Stimulated activated CD8-positive, alpha-beta memory T cell treated with anti-CD3 and anti-CD28 coated beads, Interleukin-12 subunit alpha, Interleukin-12 subunit beta, amount 100 ng/mL, for 4 hours (primary cell): ENCODE data around the gene DUSP9.
A peak's percentile ranks its signal among the peaks of the same experiment; 100 is the strongest.

Experiments used
- DNase-seq: peaks from one replicate; pipeline ENCODE4 v3.0.0-alpha.2; 2020; ENCODE audit warnings: low read depth

The DUSP9 gene

DNA sequence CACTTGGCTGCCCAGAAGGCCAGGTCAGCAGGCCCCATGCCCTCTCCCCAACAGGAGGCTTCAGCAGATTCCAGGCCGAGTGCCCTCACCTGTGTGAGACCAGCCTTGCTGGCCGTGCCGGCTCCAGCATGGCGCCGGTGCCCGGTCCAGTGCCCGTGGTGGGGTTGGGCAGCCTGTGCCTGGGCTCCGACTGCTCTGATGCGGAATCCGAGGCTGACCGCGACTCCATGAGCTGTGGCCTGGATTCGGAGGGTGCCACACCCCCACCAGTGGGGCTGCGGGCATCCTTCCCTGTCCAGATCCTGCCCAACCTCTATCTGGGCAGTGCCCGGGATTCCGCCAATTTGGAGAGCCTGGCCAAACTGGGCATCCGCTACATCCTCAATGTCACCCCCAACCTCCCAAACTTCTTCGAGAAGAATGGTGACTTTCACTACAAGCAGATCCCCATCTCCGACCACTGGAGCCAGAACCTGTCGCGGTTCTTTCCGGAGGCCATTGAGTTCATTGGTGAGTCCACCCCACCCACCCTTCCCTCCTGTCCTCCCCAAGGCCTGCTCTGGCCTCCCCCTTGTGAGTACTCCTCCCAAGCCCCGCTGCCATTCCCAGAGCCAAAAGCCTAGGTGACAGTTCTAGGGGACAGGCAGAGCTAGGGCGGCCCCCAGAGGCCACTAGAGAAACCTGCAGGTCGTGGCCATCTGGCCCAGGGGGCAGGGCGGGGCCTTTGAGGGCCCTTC, 2.3 kb downstream of the DUSP9 start:
- DNase-seq = no peak

DNA sequence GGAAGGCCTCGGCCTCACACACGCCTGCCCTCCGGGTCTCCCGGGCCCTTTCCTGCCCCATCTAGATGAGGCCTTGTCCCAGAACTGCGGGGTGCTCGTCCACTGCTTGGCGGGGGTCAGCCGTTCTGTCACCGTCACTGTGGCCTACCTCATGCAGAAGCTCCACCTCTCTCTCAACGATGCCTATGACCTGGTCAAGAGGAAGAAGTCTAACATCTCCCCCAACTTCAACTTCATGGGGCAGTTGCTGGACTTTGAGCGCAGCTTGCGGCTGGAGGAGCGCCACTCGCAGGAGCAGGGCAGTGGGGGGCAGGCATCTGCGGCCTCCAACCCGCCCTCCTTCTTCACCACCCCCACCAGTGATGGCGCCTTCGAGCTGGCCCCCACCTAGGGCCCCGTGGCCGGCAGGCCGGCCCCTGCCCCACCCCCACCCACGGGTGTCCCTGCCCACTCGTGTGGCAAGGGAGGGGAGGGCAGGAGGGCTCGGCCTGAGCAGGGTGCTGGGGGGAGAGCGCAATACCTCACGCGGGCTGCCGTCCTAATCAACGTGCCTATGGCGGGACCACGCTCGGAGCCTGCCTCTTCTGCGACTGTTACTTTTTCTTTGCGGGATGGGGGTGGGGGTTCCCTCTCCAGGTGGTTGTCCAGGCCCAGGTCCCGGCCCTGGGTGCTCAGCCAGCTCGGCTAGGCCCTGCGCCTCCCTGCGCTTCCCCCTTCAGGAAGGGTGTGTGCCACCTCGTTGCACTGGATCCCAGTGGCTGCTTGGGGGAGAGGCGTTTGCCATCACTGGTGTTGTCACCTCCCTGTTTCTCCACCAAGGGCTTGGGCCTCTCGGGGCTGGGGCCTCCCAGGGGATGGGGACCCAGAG, 3.1 kb downstream of the DUSP9 start:
- DNase-seq = no peak

DNA sequence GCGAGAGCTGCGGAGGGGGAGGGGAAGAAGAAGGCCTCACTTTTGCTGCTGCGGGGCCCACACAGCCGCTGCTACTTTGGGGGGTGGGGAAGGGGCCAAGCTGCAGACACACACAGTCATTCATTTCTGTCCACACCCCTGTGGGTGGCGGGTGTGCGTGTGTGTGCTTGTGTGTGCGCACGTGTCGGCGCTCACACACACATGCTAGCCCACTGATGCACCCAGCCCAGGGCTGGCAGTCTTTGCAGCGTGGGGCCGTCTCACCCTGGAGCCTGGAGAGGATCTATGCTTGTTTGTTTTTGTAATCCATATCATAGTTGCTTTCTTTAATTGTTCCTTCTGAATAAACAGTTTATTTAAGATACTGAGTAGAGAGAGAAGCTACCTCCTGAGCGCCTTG, 4.0 kb downstream of the DUSP9 start:
- DNase-seq = no peak

DNA sequence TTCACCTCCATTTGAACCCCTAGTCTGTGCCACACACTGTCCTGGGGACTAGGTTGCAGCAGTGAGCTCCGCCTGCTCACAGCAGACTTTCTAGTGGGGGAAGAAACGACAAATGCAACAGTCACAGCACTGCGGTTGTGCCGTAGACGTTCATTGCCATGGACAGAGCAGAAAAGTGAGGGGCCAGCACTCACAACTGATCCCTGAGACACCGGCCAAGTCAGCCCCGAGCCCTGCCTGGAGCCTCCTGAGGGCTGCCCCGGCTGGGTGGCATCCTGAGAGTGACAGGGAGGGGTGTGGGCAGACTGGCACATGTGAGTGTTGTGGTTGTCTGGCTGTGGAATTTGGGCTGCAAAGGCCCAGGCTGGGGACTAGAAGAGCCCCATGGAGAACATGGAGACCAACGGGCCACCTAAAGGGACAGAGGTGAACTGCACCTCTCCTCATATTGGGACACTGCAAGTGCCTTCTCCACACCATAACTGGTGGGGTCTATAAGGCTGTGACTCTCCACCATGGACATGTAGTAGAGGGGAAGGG, 4.6 kb downstream of the DUSP9 start:
- DNase-seq = no peak

DNA sequence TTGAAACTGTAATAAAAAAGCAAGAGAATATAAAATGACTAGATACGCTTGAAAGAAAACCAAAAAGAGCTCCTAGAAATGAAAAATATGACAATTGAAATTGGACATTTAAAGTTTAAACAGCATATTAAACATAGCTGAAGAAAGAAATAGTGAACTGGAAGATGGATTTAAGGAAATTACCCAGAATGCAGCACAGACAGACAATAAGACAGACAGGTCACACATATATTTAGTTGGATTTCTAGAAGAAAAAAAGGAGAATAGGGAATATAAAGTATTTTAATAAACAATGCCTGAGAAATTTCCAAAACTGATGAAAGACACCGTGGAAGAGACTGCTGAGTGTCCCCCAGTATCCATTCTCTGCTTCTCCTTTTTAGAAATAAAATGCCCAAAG, 6.6 kb downstream of the DUSP9 start:
- no peak for DNase-seq

DNA sequence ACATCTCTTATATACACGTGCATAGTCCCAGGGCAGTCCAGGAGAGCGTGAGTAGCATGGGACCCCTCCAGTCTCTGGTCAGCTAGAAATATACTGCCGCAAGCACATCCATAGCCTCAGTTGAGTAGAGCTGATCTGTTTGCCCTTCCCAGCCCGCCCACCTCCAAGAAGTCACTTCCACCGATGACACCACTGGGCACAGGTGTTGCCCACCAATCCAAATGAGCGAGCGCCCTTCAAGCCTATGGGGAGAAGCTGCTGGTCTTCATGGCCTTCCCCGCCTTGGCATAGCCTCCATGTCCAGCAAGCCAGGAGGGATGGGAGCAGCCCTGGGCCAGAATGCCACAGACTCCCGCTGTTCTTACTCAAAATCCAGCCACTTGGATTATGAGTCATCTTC, 10.2 kb downstream of the DUSP9 start:
- no peak for DNase-seq

DNA sequence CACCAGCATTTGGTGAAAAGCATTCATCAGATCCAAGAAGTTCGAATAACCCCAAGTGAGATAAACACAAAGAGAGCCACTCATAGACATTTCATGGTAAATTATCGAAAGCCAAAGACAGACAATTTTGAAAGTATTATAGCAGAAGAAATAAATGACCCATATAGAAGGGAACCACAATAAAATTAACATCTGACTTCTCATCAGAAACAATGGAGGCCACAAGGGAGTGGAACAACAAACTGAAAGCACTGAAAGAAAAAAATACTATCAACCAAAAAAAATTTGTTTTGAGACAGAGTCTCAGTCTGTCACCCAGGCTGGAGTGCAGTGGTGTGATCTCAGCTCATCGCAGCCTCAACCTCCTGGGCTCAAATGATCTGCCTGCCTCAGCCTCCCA, 12.3 kb downstream of the DUSP9 start:
- no peak for DNase-seq

DNA sequence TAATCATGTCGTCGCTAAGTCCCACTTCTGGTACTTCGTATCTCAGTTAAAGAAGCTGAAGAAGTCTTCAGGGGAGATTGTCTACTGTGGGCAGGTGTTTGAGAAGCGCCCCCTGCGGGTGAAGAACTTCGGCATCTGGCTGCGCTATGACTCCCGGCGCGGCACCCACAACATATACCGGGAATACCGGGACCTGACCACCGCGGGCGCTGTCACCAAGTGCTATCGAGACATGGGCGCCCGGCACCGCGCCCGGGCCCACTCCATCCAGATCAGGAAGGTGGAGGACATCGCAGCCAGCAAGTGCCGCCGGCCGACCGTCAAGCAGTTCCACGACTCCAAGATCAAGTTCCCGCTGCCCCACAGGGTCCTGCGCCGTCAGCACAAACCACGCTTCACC, 15.3 kb downstream of the DUSP9 start:
- no peak for DNase-seq

DNA sequence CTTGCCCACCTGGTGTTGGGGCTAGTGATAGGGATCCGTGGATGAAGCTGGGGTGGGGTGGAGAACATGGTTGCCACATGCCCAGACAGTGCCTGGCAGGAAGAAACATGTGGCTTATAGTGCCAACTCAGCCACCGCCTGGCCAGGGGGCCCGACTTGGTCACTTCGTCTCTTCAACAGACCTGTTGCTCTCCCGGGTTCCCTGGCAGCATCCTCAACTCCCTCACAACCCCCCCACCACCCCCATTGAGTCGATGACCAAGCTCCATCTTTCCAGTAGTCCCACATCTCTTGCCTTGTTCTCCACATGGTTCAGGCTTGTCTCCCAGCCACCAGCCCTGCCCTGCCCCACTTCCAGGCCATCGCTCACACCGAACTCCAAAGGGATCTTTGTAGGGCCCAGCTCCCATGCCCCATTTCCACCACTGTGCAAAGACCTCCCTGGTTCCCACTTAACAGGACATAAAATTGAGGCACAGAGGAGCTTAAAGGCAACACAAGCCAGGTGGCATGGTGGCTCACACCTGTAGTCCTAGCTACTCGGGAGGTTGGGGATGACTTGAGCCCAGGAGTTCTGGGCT, 18.8 kb downstream of the DUSP9 start:
- DNase-seq = no peak

DNA sequence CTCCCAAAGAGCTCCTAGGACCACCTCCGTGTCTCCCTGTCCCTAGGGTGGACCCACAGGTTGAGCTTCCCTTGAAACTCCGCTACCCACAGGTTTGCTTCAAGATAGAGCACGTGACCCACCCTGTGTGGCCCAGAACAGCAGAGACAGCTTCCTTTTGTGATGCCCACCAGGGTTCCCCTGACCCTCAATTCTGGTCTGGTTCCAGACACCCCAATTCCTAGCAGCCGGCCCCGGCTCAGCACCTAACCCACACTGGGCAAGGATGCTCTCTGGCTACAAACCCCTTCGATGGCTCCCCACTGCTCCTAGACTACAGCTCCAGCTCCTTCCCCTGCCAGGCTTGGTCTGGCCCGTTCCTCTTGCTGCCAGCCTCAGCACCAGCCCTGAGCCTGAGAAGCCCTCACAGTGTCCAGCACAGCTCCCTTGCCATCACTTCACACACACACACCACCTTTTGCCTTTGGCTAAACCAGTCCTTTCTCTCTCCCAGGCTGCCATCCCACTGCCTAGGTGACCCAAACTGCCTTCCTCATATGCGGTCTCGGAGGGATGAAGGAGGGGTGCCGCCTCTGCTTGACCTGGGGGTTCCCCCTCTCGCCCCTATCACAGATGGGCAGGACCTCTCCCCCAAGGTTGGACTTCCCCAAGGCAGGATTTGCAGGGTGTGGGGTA, 20.4 kb downstream of the DUSP9 start:
- no peak for DNase-seq

DNA sequence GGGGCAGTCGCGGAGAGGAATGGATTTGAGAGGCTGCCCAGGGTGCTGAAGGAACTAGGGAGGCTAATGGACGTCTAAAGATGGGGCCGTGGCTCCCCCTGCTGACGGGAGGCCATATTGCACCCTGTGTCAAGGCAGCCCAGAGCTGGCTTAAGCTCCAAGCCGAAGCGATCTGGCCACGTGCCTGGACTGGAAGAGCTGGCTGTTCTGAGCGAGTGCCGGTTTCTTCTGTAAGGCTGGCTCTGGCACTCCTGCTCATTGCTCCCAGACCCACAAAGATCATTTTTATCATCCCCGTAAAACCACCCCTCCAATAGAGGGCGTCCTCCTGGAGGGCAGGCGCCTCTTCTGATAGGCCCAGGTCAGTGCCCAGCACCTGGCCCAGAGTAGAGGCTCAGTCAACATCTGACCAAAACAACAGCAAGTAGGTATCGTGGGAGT, 21.0 kb downstream of the DUSP9 start:
- peak; percentile 49 for DNase-seq

DNA sequence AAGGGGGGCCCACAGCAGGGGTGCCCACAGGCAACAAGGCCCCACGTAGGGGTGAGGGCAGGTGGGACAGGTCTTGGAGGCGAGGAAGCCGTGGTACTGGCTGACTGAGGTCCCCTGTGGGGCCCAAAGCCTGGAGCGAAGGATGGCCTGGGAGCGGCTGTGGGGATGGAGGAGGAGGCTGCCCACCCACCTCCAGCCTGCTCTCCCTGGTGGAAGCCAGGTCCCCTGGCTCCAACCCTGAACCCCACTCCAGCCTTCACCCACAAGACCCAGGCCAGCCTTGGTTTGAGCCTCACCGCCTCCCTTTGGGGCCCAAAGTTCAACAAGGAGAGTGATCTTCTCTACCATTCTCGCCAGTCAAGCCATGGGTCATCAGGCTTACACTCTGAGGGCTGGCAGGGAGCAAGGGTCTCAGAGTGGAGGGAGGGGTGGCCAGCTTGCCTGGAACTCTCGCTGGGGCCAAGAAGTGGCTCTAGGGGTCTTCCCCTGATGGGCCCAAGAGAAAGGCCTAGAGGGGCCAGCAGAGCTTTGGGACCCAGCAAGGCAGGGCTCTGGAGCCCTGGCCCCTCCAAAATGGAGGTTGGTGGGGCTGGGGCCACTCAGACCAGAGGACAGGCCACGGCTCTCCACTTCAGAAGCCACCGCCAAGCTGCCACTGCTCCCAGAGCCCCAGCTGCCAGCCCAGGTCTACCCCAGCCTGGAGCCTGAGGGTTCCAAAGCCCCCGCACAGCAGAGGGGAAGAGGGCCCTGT, 21.6 kb downstream of the DUSP9 start:
- no peak for DNase-seq

DNA sequence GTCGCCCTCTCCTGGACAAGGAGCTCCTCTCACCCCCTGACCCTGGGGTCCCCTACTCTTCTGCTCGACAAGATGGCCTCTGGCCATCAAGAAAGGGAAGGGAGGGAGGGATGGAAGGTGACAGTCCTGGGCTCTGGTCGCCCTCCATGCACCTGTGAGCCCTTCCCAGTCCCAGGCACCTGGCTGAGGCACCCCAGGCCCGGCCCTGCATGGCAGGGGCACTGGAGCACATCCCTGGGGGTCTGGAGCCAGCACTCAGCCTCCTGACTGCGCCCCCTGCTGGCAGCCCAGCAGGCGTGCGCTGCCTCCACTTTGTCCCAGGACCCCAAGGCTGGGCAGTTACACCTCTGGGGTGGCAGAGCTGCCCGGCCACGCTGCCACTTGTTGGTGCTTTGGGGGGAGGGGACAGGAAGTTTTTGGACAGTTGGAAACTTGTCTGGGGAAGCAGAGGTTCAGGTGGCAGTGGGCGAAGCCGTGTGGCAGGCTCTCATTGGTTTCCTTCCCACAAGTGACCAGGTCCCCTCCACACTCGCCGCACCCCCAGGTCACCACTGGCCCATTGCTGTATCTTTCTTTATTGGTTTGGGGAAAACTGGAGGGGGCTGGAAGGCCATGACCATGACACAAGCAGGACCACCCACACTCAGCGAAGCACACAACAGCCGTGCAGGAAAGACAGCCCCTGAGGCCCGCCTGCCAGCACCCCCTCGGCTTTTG, 22.3 kb downstream of the DUSP9 start:
- no peak for DNase-seq

DNA sequence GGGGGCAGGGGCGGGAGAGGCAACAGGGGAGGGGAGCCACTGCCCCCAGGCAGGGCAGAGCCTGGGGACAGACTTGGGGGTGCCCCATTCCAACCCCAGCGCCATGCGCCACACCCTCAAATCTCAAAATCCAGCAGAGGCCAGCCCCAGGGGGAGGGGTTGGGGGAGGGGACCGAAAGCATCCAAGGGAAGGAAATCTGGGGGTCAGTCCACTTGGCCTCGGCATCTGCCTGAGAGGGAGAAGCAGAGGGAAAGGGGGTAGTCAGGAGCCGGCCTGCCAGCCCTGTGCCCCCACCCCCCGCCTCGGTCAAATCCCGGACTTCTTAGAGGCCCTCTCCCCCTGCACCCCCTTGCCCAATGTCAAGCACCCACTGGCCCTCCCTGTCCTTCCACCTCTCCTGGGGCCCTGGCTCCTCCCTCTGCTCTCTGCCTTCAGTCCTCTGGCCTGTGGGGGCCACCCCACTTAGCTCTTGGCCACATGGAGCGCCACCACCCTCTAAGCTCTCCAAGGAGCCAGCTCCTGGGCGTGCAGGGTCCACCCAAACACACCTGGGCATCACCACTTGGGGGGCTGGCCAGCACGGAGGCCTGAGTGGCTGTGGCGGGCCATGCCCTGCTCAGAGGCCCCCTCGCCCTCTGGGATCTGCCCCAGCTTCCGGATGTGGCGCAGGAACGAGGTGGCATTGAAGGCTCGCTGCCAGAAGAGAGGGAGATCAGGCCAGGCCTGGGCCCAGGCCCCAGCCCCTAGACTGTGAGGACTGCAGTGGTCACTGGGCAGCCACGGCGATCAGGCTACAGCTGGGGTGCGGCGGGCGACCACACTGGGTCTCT, 23.1 kb downstream of the DUSP9 start:
- no peak for DNase-seq

DNA sequence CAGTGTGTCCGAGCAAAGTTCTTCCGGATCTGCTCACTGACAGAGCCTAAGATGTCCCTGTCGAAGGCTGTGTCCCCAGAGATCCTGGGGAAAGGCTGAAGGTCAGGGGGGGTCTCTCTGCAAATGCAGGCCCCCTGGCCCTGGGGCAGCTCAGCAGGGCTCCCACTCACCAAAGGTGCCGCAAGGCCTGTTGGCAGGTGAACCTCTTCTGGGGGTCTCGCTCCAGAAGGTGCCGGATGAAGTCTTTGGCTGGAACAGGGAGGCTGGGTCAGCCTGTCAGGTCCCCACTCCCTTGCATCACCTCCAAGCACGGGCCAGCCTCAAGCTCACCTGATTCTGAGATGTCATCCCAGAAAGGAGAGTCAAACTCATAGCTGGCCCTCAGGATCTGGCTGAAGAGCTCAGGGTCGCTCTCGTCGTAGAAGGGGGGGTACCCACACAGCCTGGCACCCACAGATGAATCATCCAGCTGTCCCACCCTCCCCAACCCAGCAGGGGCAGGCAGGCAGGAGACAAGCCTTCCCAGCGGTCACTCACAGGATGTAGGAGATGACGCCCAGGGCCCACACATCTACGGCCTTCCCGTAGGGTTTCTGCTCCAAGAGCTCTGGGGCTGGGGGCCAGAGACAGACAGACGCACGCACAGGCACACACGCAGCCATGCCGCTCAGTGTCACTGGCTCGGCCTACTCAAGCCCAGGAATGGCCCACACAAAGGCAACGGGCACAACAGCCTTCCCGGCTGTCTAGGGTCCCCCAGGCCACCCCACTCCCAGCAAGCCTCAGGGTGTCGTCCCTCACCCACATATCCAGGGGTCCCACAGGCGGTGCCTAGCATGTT, 24.0 kb downstream of the DUSP9 start:
- no peak for DNase-seq

DNA sequence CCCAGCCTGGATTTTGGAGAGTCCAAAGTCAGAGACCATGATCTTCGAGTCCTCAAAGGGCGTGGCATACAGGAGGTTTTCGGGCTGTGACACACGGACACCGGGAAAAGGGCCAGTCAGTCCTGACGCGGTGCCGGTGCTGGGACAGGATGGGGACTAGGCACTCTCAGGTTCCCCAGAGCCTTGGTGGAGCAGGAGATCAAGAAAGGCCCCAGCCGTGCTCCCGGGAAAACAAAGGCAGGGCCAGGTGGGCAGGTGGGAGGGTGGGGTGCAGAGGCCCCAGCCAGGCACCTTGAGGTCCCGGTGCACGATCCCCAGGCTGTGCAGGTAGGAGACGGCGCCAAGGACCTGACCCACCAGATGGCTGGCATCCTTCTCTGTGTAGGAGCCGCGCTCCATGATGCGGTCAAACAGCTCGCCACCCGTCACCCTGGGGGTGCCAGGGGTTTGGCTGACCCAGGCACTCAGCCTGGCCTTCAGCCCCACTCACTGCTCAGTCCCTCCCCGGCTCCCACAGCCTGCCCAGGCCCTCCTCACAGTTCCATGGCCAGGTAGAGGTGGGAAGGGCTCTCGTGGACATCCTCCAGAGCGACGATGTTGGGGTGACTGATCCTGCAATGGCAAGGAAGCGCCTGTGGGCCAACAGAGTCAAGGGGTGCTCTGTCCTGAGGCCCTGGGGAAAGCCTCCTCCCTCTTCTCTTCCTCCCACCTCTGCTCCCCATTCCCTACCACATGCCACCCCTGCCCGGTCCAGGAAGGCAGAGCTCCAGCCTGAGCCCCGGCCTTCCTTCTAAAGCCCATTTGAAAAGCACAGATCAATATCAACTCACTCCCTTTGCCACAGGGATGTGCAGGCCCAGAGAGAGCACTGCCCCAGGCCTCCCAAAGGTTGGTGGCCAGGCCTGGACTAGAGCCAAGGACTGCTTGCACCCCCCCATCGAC, 24.9 kb downstream of the DUSP9 start:
- DNase-seq = no peak

DNA sequence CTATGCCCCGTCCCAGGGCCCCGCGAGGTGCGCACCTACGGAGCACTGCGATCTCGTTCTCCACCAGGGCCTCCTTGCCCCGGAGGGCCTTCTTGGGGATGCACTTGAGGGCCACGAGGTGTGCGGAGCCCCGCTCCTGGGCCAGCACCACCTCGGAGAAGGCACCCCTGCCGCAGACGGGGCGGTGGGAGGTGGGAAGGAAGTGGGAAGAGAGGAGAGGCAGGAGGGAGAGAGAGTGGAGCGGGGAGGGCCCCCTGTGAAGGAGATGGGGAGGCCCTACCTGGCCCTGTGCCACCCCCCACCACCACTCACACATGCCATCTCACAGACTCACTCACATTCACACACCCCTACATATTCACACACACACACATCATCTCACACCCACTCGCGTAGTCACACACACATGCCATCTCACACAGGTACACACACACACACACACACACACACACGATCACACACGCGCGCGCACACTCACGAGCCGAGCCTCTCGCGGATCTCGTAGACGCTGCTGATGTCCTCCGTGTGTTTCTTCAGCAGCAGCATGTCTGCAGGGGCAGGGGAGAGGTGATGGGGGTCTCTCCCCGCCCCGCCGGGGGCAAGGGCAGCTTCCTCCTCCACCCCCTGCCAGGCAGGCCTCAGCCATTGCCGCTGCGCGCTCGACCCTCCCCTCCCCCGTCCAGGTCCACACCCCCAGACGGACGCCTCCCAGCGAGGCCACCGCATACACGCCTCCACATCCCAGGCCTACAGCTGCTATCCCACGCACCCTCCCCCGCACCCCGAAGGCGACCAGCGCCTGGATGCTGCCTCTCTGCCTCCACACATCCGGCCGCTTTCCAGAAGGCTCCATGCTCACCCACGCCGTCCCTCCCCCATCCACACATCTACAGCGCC, 25.8 kb downstream of the DUSP9 start:
- no peak for DNase-seq
